ENCODE data around the gene NRL.
A peak's percentile ranks its signal among the peaks of the same experiment; 100 is the strongest.
"Not testable (repeated sequence)": the region's sequence is repeated elsewhere in the genome, so short reads cannot be mapped to it uniquely, and the experiment has no call there.

Gene NRL

GRCh38 chr14:24123424-24124417, 9.0 kb upstream of the NRL start:
- no peak for DNase-seq

- no peak for DNase-seq
Observed at GRCh38 chr14:24122898-24123297, 8.1 kb upstream of the NRL start.

- DNase-seq, result no peak
Observed at GRCh38 chr14:24122416-24122815, 7.7 kb upstream of the NRL start.

- DNase-seq, result no peak
Observed at GRCh38 chr14:24121210-24121609, 6.5 kb upstream of the NRL start.

- DNase-seq, result no peak
Observed at GRCh38 chr14:24119691-24120090, 4.9 kb upstream of the NRL start.

GRCh38 chr14:24117179-24117578, 2.4 kb upstream of the NRL start:
- DNase-seq, result no peak

GRCh38 chr14:24116128-24116814, 1.5 kb upstream of the NRL start:
- DNase-seq, result no peak

- DNase-seq, result no peak
Observed at GRCh38 chr14:24115422-24116127, 826 bp upstream of the NRL start.

GRCh38 chr14:24113801-24114531, 783 bp downstream of the NRL start:
- DNase-seq, result peak; percentile 97

- no peak for DNase-seq
Observed at GRCh38 chr14:24113379-24113800, 1.4 kb downstream of the NRL start.

GRCh38 chr14:24110523-24110922, 4.2 kb downstream of the NRL start:
- no peak for DNase-seq

- DNase-seq, result no peak
Observed at GRCh38 chr14:24110060-24110459, 4.7 kb downstream of the NRL start.

GRCh38 chr14:24108336-24108874, 6.3 kb downstream of the NRL start:
- no peak for DNase-seq

GRCh38 chr14:24106672-24107271, 8.0 kb downstream of the NRL start:
- DNase-seq, result no peak

- DNase-seq, result not testable (repeated sequence)
Observed at GRCh38 chr14:24105609-24106239, 9.0 kb downstream of the NRL start.

GRCh38 chr14:24103451-24103850, 11.3 kb downstream of the NRL start:
- DNase-seq, result no peak

- DNase-seq, result no peak
Observed at GRCh38 chr14:24102357-24103048, 12.2 kb downstream of the NRL start.

- DNase-seq, result no peak
Observed at GRCh38 chr14:24100982-24101494, 13.7 kb downstream of the NRL start.

GRCh38 chr14:24100197-24100981, 14.4 kb downstream of the NRL start:
- no peak for DNase-seq
